Measurements from ENCODE around the gene DAP. TPM values are rescaled to one million over a fixed set of nuclear protein-coding genes. Genes with fewer than 3 reads are reported as not detected.

Gene DAP
- total RNA-seq, 4 donors from 2014 or later, result 47.8 to 57.3 (median 50.0) TPM

GRCh38 chr5:10778179-10778910, 17.3 kb upstream of the DAP start:
- DNase-seq (ENCODE audit: low spot score) (no peak), ATAC-seq (ENCODE audit: low FRiP score) (no peak)
- TF ChIP-seq CTCF (IDR thresholded peaks at IDR 0.05), result no peak

- TF ChIP-seq CTCF (IDR thresholded peaks at IDR 0.05), result no peak
- DNase-seq (ENCODE audit: low spot score), result no peak
- no peak for ATAC-seq (ENCODE audit: low FRiP score)
Observed at GRCh38 chr5:10775646-10776045, 14.6 kb upstream of the DAP start.

- ATAC-seq (ENCODE audit: low FRiP score) (no peak), DNase-seq (ENCODE audit: low spot score) (no peak)
- TF ChIP-seq CTCF (IDR thresholded peaks at IDR 0.05), result no peak
Observed at GRCh38 chr5:10772901-10773585, 12.0 kb upstream of the DAP start.

- ATAC-seq (ENCODE audit: low FRiP score) (no peak), DNase-seq (ENCODE audit: low spot score) (no peak)
- no peak for TF ChIP-seq CTCF (IDR thresholded peaks at IDR 0.05)
Observed at GRCh38 chr5:10768328-10768899, 7.4 kb upstream of the DAP start.

GRCh38 chr5:10762776-10763500, 1.9 kb upstream of the DAP start:
- no peak for ATAC-seq (ENCODE audit: low FRiP score)
- TF ChIP-seq CTCF (IDR thresholded peaks at IDR 0.05), result no peak
- no peak for DNase-seq (ENCODE audit: low spot score)

GRCh38 chr5:10761933-10762775, 1.1 kb upstream of the DAP start:
- DNase-seq (ENCODE audit: low spot score) (no peak), ATAC-seq (ENCODE audit: low FRiP score) (no peak)
- no peak for TF ChIP-seq CTCF (IDR thresholded peaks at IDR 0.05)
